Stimulated activated CD4-positive, alpha-beta T cell treated with anti-CD3 and anti-CD28 coated beads, Interleukin-4, amount 100 ng/mL, for 4 hours (primary cell): ENCODE results near the gene GPR157.

Experiments
- DNase-seq, 2 experiments: peaks; one replicate each; pipeline ENCODE4 v3.0.0-alpha.2; 2020

The GPR157 gene

GRCh38 chr1:9059891-9060744 is 68.8 kb downstream of the GPR157 start:
- no peak for DNase-seq

- DNase-seq = no peak
Observed at GRCh38 chr1:9058465-9058864, 70.4 kb downstream of the GPR157 start.

GRCh38 chr1:9057851-9058250 is 71.1 kb downstream of the GPR157 start:
- DNase-seq = no peak

- no peak for DNase-seq
Observed at GRCh38 chr1:9052272-9053049, 76.4 kb downstream of the GPR157 start.

GRCh38 chr1:9051379-9051778 is 77.5 kb downstream of the GPR157 start:
- no peak for DNase-seq

GRCh38 chr1:9050803-9051202 is 78.1 kb downstream of the GPR157 start:
- DNase-seq = no peak
